CD4-positive, alpha-beta T cell treated with Interleukin-12 subunit alpha and Interleukin-12 subunit beta, for 1 hour (primary cell): ENCODE data around the gene CCDC178.

Experiments
- DNase-seq: peaks from one replicate; pipeline ENCODE4 v3.0.0-alpha.2; 2020

Gene CCDC178

GRCh38 chr18:32909798-32910561 is 530.5 kb downstream of the CCDC178 start:
- DNase-seq, result no peak

DNA sequence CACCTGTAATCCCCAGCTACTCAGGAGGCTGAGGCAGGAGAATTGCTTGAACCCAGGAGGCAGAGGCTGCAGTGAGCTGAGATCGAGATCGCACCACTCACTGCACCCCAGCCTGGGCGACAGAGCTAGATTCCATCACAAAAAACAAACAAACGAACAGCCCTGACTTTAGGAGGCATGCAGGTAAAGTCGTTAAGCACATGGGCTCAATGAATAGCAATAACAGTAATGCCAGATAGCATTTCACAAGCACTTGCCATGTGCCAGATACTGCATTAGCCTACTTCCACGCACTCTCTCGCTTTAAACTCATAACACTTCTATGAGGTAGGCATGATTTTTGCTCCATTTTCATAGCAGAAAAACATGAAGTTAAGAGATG is 532.1 kb downstream of the CCDC178 start:
- no peak for DNase-seq

DNA sequence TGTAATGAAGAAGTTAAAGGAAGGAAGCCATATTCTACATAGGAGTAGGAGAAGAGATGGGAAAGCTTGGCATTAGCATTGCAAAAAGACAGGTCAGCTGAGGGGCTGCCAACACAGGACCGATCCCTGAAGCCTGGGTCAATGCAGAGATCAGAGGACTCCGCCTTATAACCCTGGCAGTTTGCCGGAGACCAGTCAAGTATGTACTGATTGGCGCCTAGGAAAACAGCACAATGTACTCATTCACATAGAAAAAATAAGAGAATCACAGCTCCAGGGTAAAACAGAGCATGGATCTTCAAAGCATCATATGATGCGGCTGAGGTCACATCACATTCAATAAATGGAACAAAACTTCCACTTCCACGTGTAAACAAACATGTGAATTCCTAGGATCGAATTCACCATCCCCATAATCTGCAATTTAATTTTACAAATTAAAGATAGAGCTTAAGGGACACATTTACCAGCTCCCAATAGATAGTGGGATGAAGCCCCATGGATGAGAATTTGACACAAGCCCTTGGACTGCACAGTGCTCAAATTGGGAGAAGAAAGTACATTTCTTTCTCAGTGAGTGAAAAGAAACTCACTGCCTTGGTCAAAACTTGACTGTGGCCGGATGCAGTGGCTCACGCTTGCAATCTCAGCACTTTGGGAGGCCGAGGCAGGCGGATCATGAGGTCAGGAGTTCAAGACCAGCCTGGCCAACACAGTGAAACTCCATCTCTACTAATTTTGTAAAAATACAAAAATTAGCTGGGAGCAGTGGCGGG is 532.7 kb downstream of the CCDC178 start:
- DNase-seq, result no peak

- no peak for DNase-seq
These were observed 533.3 kb downstream of the CCDC178 start for GRCh38 chr18:32907311-32907585.

DNA sequence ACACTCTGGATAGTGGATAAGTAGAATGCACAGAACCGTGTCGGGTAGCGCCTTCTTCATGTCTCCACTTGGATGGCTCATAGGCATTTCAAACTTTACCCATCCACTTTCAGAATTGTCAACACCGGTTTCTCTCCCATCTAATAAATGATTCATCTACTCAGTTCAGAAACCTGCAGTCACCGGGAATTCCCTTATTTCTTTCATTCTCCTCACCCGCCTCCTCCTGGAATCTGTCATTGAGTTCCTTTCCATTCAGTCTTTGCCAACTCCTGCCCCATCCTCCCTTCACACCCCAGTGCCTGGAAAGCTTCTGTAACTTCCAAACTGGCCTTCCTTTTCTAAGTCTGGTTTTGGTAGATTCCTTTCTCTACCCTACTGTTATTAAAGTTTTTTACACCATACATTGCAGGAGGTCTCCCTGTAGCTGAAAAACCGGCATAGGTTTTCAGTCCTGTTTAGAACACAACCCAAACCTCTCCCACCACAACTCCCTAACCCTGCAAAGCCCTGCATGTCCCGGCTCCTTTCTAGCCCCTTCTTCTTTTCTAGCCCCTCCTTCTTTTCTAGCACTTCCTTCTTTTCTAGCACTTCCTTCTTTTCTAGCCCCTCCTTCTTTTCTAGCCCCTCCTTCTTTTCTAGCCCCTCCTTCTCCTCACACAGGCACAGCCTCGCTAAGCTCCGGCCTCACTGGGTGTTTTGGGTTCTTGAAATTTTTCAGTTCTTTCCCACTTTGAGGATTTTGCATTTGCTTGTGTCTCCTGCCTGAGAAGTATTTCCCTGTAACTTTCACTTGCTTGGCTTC is 533.8 kb downstream of the CCDC178 start:
- no peak for DNase-seq

DNA sequence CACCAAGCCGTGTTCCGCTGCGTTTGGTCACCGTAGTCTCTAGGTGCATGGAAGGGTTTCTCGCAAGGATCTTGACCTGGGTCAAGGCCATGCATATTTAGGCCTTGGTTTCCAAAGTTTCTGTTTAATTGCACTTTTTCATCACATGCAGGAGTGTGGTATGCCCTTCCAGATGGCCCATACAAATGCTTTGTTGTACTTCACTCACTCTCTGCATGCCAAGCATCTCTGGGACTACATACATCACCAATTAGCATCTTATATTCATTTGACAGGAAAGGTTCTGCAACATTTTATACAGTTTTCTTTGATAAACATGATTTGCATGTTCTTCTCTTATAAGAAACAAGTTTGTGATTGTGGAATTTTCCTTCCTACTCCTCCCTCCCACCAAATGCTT is 534.9 kb downstream of the CCDC178 start:
- DNase-seq, result no peak

GRCh38 chr18:32902568-32903330 is 537.8 kb downstream of the CCDC178 start:
- no peak for DNase-seq

- no peak for DNase-seq
These were observed 540.7 kb downstream of the CCDC178 start for GRCh38 chr18:32899819-32900218.

- DNase-seq, result no peak
These were observed 543.6 kb downstream of the CCDC178 start for GRCh38 chr18:32896776-32897547.

- DNase-seq, result no peak
These were observed 546.6 kb downstream of the CCDC178 start for GRCh38 chr18:32893915-32894314.

DNA sequence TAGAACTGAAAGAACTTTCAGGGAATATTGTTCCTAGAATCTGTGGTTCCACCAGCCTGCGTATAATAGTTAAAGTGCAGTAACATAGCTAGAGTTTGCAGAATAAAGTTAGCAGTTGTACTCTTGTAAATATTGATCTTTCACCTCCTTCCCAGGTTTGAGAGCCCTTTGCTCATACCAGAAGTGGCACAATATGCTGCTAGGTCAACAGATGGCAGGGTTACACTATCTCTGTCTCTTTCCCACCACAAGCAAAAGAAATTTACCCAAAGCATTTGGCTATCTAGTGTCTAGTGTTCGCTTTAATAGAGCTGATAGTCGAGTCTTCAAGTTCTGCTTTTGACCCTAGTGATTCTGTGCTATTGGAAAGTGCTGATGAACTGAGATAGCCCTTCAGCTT is 548.7 kb downstream of the CCDC178 start:
- no peak for DNase-seq

- no peak for DNase-seq
These were observed 549.4 kb downstream of the CCDC178 start for GRCh38 chr18:32891130-32891529.

DNA sequence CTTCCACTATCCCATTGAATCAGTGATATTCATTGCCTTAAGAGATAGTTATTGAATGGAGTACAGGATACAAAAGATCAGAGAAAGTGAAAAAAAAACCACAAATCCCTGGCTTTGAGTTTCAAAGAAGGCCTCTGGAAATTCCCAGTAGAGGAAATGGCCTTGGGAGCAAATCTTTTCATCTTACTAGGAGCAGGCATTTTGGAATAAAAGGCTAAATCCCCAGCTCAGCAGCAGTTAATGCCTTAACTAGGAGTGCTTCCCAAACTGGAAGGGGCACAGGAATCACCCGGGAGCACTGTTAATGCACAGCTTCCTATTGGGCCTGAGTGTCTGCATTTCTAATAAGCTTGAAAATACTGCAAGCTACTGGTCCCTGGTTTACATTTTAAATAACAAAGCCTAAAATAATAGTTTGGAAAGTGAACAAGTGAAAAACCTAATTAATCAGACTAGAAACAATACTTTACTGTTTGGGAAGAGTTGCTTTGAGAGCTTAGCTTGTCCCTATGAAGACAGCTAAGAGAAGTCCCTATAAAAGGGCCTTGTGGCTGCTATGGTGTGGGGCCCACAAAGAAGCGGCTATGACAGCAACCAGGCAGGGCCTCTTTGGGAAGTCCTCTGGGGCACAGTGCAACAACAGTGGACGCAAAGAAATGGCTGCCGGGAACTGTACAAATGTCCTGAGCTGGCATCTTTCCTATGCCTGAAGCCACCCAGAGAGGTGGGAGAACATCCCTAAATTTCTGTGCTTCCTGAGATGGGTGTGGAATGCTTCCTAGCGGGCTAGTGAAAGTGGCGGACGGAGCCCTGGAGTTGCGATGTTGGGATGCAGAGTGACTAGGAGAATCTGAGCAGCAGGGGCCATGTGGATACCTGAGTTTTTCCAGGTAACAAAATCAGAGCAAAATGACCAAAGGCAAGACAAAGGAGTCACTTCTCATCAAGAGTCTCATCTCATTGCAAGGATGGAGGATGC is 550.6 kb downstream of the CCDC178 start:
- no peak for DNase-seq

GRCh38 chr18:32888306-32888705 is 552.2 kb downstream of the CCDC178 start:
- no peak for DNase-seq
